Posterior vena cava (tissue), 2 donors: ENCODE results near the gene SAMM50. TPM values are rescaled to one million over a fixed set of nuclear protein-coding genes. Genes with fewer than 3 reads are reported as not detected.

Source experiments
- DNase-seq: peaks from one replicate; pipeline ENCODE4 v3.0.0-alpha.2; 2020; ENCODE audit warnings: low spot score
- intact Hi-C, 2 donors: fragments of 100-400 bp; cut with DNase I; formaldehyde crosslinking; loops; one replicate each; pipeline versions ENCODE4 v1.14.1 to v1.14.2; 2022 to 2023
- total RNA-seq, 2 donors: library from RNA; stranded (reverse); fragmentation: NEBNext Ultra II Directional; extraction: Animal tissue kit (Norgen Biotek cat#: 25700); gene quantifications; one replicate each; pipeline ENCODE4 v1.2.1, GENCODE V29; 2021
- donor health status: DM: yes; HTN: yes; CAD: no.
- donor health status: DM: yes; HTN: yes; CAD: no.

The SAMM50 gene
- total RNA-seq, 2 donors from 2014 or later, result 20.8 to 25.6 TPM

DNA sequence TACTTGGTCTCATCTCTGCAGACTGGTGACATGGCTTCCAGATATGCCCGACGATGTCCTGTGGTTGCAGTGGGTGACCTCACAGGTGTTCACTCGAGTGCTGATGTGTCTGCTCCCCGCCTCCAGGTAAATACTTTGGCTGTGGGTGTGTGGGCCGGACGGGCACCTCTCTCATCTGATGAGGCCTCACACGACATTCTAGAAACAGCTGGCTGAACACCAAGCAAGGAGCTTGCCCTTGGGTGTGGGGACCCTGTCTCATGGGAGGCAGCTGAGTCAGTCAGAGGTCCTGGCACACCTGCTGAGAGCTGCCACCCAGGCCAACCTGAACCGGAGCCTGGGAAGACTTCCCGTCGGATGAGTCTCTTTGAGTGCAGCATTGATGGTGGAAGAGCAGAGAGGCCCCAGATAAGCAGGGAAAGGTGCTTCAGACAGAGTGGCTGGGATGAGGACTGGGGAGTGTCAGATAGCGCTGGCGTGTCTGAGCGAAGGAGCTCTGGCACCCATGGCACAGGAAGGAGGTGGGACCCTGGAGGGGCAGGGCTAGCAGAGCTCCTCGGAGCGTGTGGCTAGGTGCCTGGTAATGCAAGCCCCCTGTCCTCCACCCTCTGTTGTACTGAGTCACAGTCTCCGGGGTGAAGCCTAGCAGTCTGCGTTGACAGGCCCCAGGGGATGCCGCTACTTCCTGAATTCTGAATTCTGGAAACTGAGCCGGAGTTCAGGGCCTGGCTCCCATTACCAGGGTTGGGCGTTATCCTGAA, 10.4 kb upstream of the SAMM50 start:
- intact Hi-C loops, result no loop called here
- no peak for DNase-seq

- DNase-seq, result no peak
- intact Hi-C loops, result no loop called here
These were observed 9.4 kb upstream of the SAMM50 start for GRCh38 chr22:43945632-43946383.

DNA sequence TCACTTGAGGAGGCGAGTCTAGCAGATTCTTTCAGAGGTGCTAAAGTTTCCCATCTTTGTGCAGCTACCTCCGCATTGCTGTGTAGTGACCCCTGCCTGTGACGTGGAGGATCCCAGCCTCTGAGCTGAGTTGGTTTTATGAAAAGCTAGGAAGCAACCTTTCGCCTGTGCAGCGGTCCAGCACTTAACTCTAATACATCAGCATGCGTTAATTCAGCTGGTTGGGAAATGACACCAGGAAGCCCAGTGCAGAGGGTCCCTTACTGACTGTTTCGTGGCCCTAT, 8.9 kb upstream of the SAMM50 start:
- intact Hi-C loops, result no loop called here
- no peak for DNase-seq

GRCh38 chr22:43948836-43949406, 6.3 kb upstream of the SAMM50 start:
- no peak for DNase-seq
- intact Hi-C loops, result no loop called here

DNA sequence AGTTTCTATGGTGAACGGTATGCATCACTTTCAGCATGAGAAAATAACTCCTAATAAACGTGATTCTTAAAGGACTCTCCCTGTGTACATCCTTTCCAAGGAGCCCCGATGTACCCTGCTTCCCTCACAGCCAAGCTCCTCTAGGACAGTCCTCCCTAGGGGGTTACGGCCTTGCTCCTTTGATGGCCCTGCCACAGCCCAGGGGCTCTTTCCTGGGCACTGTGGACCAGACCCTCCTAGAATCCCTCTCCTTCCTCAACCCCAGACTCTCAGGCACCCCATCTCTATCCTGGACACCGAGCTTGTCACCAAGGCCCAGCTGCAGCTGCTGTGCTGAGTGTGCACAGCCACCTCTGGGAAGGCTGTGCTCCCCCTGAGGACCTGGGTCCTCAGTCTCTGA, 3.9 kb upstream of the SAMM50 start:
- intact Hi-C loops, result no loop called here
- DNase-seq, result no peak

DNA sequence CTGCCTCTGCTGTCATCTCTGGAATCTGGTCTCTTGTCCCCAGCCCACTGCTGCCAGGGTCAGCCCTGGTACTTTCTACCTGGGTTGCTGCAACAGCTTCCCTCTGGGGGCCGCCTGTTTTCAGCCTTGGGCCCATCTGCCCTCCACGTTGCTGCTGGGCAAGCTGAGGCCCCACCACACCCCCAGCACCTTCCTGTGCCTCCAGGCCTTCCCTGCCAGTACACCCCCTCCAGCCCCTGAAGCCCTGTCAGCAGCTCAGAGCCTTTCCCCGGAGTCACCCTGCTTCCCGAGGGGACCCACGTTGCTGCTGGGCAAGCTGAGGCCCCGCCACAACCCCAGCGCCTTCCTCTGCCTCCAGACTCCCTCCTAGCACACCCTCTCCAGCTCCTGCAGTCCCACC, 3.3 kb upstream of the SAMM50 start:
- no peak for DNase-seq
- intact Hi-C loops, result no loop called here

DNA sequence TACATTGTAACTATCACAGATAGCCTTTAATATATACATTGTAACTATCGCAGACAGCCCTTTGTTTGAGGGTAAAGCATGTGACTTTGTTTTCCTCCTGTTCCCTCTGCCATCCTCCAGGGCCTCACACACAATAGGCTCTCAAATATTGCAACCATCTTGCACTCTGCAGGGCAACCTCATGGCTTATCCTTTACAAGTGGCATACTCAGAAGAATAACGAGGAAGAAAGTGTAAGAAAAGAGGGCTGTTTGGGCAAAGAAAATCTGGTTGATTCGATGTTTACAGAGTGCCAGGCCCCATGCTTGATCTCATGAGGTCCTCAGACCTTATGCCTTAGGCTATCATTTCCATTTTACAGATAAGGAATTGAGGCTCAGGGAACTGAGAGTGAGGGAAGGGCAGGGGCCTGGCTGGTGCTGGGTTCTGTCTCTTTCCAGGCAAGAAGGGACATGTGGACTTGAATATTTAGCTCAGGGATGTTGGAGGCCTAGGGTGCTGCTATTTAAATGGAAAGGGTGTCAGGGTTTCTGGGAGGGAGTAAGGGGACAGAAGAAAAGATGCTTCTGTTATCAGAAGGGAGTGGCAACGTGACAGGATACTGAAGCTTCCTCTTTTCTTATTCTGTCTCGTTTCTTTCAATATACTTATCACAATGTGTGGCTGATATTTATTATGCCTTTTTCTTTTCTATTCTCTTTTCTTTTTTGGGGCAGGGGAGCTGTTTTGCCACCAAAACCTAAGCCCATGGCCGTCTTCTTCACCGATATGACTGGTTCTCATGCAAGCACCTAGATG, 1.1 kb upstream of the SAMM50 start:
- no peak for DNase-seq
- intact Hi-C loops, result no loop called here

DNA sequence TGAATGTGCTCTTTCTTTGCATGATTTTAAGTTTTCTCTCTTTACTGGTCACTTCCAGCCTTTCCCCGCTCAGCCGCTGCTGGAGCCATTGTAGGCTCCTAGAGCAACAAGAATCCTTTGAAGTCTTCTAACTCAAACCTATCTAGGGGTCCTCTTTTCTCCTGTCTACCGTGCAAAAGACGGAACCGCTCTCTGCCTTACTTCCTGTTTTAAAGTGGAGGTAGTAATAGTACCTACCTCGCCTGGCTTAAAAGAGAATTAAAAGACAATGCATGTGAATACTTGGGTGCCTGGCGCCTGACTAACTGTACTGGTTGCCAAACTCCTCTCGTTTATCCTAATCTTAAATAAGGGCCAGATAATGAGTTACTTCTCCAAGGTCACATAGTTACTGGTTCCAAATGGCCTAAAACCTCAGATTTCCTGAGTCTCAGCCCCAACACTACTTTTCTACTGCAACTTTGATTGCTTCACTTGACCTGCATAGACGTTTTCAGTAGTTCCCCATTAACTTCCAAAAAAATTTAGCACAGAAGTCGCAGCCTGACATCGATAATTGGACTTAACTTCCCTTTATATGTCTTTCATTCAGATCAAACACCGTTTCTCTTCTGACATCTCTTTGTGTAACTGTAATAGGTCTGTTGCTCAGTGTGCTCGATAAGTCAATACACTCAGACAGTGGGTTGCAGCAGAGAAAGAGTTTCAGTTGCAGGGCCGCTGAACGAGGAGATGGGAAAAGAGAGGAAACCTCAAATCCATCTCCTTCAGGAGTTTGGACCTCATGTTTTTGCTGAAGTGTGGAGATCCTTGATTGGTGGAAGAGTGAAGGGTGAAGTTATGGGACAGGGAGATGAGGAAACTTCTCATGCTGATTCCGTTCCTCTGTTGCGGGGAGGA, 891 bp downstream of the SAMM50 start:
- no peak for DNase-seq
- intact Hi-C loops, result no loop called here

DNA sequence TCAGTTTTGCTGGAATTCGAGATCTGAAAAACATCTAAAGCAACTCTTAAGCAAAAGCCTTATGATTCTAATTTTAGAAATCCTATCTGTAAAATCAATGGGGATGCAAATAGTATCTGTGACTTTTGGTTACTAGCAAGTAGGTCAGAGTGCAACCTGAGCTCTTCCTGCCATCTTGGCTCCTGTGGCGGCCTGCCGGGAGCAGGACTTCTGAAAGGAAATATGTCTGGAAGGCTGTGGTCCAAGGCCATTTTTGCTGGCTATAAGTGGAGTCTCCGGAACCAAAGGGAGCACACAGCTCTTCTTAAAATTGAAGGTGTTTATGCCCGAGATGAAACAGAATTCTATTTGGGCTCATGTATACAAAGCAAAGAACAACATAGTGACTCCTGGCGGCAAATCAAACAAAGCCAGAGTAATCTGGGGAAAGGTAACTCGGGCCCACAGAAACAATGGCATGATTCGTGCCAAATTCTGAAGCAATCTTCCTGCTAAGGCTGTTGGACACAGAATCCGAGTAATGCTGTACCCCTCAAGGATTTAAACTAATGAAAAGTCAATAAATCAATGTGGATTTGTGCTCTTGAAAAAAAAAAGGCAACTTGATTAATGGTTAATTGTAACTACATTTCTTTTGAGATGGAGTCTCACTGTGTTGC, 1.7 kb downstream of the SAMM50 start:
- no peak for DNase-seq
- intact Hi-C loops, result no loop called here

- no peak for DNase-seq
- intact Hi-C loops, result no loop called here
These were observed 2.6 kb downstream of the SAMM50 start for GRCh38 chr22:43957871-43958270.

- DNase-seq, result no peak
- intact Hi-C loops, result no loop called here
These were observed 9.1 kb downstream of the SAMM50 start for GRCh38 chr22:43964314-43964857.

GRCh38 chr22:43967069-43967468, 11.8 kb downstream of the SAMM50 start:
- no peak for DNase-seq
- intact Hi-C loops, result no loop called here

GRCh38 chr22:43968614-43969013, 13.4 kb downstream of the SAMM50 start:
- intact Hi-C loops, result loop anchor here in 1 of 2 donors (2.0 kb wide), 1 partner anchor 40 kb away; no protein-coding TSS in a partner anchor
- no peak for DNase-seq

GRCh38 chr22:43969021-43969878, 14.0 kb downstream of the SAMM50 start:
- intact Hi-C loops, result loop anchor here in 1 of 2 donors (2.0 kb wide), 1 partner anchor 40 kb away; no protein-coding TSS in a partner anchor

GRCh38 chr22:43969989-43970755, 14.9 kb downstream of the SAMM50 start:
- intact Hi-C loops, result loop anchor here in 1 of 2 donors (2.0 kb wide), 1 partner anchor 39 kb away; no protein-coding TSS in a partner anchor
- DNase-seq, result no peak

More at GRCh38 chr22:43969021-43969878, 14.0 kb downstream of the SAMM50 start:
- DNase-seq, result no peak

GRCh38 chr22:43971112-43971511, 15.9 kb downstream of the SAMM50 start:
- intact Hi-C loops, result no loop called here
- no peak for DNase-seq
